Heart left ventricle (tissue), 16 donors: Measurements from ENCODE around the gene ASTE1. TPM values are rescaled to one million over a fixed set of nuclear protein-coding genes. Genes with fewer than 3 reads are reported as not detected.

Experiments
- ATAC-seq, 4 donors: fragments of 200-7000 bp; cut with Tn5 transposase; one replicate each; pipeline ENCODE4 v1.9.1; 2020 to 2022; ENCODE audit warnings: moderate library complexity in 4 of 4, mild to moderate bottlenecking in 3 of 4, moderate number of reproducible peaks in 1 of 4
- DNase-seq, 5 donors: peaks; one replicate each; pipeline ENCODE4 v3.0.0-alpha.2; 2020
- H3K27ac ChIP-seq, 12 donors: fragments of 200-600 bp; sonication (generic) in 4 of 12; one replicate each; pipeline versions ENCODE4 v1.5.0 to v1.8.0; 2016 to 2022; ENCODE audit warnings: mild to moderate bottlenecking in 2 of 12
- H3K27me3 ChIP-seq, 9 donors: fragments of 200-600 bp; sonication (generic) in 2 of 9; one replicate each; pipeline versions ENCODE4 v1.5.1 to v1.8.0; 2016 to 2022; ENCODE audit warnings: mild to moderate bottlenecking in 3 of 9
- H3K36me3 ChIP-seq, 9 donors: fragments of 200-600 bp; sonication (generic) in 2 of 9; one replicate each; pipeline versions ENCODE4 v1.5.0 to v1.8.0; 2018 to 2022; ENCODE audit warnings: mild to moderate bottlenecking in 2 of 9
- H3K4me1 ChIP-seq, 12 donors: fragments of 200-600 bp; sonication (generic) in 4 of 12; one replicate each; pipeline versions ENCODE4 v1.5.0 to v1.8.0; 2016 to 2022; ENCODE audit warnings: mild to moderate bottlenecking in 3 of 12
- H3K4me3 ChIP-seq, 12 donors: fragments of 200-600 bp; sonication (generic) in 4 of 12; one replicate each; pipeline versions ENCODE4 v1.5.0 to v1.8.0; 2017 to 2022; ENCODE audit warnings: mild to moderate bottlenecking in 9 of 12, moderate library complexity in 4 of 12
- H3K9me3 ChIP-seq, 12 donors: fragments of 200-600 bp; sonication (generic) in 4 of 12; one replicate each; pipeline versions ENCODE4 v1.5.0 to v1.8.0; 2016 to 2022; ENCODE audit warnings: mild to moderate bottlenecking in 1 of 12
- CTCF ChIP-seq, 12 donors: fragments of 200-600 bp; sonication (generic) in 4 of 12; IDR thresholded peaks; one replicate each; pipeline versions ENCODE4 v1.5.0 to v1.8.0; 2018 to 2022; ENCODE audit warnings: antibody characterized with exemption in 12 of 12, mild to moderate bottlenecking in 5 of 12
- POLR2A ChIP-seq, 2 donors: fragments of 450-650 bp; IDR thresholded peaks; one replicate each; pipeline ENCODE4 v1.6.1; 2017; ENCODE audit warnings: antibody characterized with exemption in 2 of 2, mild to moderate bottlenecking in 2 of 2, moderate library complexity in 2 of 2
- WGBS, 4 donors: extraction: QIAGEN DNeasy Blood & Tissue Kit in 2 of 4; methylation state at CpG; one replicate each; pipeline versions ENCODE4 v1.1.5 to v1.1.7; 2013 to 2018; 5-methylcytosine and 5-hydroxymethylcytosine counted together
- intact Hi-C, 10 donors: fragments of 100-400 bp; cut with DNase I; formaldehyde crosslinking; loops; one replicate each; pipeline versions ENCODE4 v1.11.1 to v1.14.2; 2022
- polyA plus RNA-seq, 2 donors: library from polyadenylated mRNA; stranded (reverse); fragments of 200-250 nt; gene quantifications; one replicate each; pipeline ENCODE4 v1.2.3, GENCODE V29; 2013
- total RNA-seq, 9 donors: library from RNA; depleted of rRNA in 2 of 9; stranded (reverse); fragments of >200 nt in 2 of 9; fragmentation: NEBNext Ultra II Directional in 3 of 9; extraction: Animal tissue kit (Norgen Biotek cat#: 25700) in 3 of 9; gene quantifications; one replicate each; pipeline versions ENCODE4 v1.1.0 to v1.2.4, GENCODE V29; 2016 to 2023
- donor health status: ischemic (EF 13 %, LVEDD 7.1; RV severe dilation, severe dysfunction).
- donor health status: healthy with polysubstance abuse.
- donor health status: DM: no; HTN: yes; CAD: no.
- donor health status: DM: no; HTN: no; CAD: no.
- donor health status: ischemic (EF 25% LVEDD 6.9; RV normal size, moderate dysfunction).
- donor health status: ischemic (EF 25% LVEDD 5.7; RV mildly dilated, moderate dysfunction).
- donor health status: healthy.
- donor health status: DM: yes; HTN: yes; CAD: no.
- donor health status: ischemic (EF 35%, LVEDD 5.7; RV mildly dilated, moderate dysfunction).
- donor health status: nonischemic (EF 11% LVEDD 7.7; RV severe dilation, severe dysfunction).
- donor health status: DM: yes; HTN: yes; CAD: no.
- donor health status: PGD.
- donor health status: ischemic (EF 29% LVEDD 5.4; RV normal size, mild dysfunction).
- donor health status: nonischemic (EF 23%, LVEDD 6.1; RV moderate dilation, normal function).

ASTE1 gene
- total and polyA plus RNA-seq, 11 donors: 1.4 to 5.7 (median 3.1) TPM

GRCh38 chr3:131001071-131001470 is 25.6 kb downstream of the ASTE1 start:
- Histone ChIP-seq H3K27me3 (no peaks in the 10 kb centered on the region), H3K27ac (no peak overlapping the region), H3K4me1 (peaks cover 0 to 6% (median 0%) of the 10 kb centered on the region in 12 donors), H3K4me3 (no peak overlapping the region), H3K36me3 (peaks cover 0 to 99% (median 56%) of the 10 kb centered on the region in 9 donors), H3K9me3 (no peaks in the 10 kb centered on the region)
- no peak for DNase-seq
- intact Hi-C loops: no loop called here
- 85 to 92% (median 88%) methylated on average over 1 of the region's 1 CpG for WGBS, 4 donors
- no peak for TF ChIP-seq POLR2A (IDR thresholded peaks at IDR 0.05)
- TF ChIP-seq CTCF (IDR thresholded peaks at IDR 0.05): no peak
- no peak for ATAC-seq

- TF ChIP-seq POLR2A (IDR thresholded peaks at IDR 0.05): no peak
- TF ChIP-seq CTCF (IDR thresholded peaks at IDR 0.05): no peak
- intact Hi-C loops: no loop called here
- WGBS, 4 donors: 93 to 97% (median 96%) methylated on average over 7 of the region's 7 CpGs
- Histone ChIP-seq H3K36me3 (peaks cover 0 to 100% (median 86%) of the 10 kb centered on the region in 9 donors), H3K4me1 (no peaks in the 10 kb centered on the region), H3K27me3 (no peaks in the 10 kb centered on the region), H3K4me3 (no peak overlapping the region), H3K27ac (no peak overlapping the region), H3K9me3 (no peaks in the 10 kb centered on the region)
- no peak for DNase-seq
- ATAC-seq: no peak
Measured at GRCh38 chr3:130997289-130997688, 29.3 kb downstream of the ASTE1 start.

- Histone ChIP-seq H3K27ac (no peak overlapping the region), H3K9me3 (no peaks in the 10 kb centered on the region), H3K4me1 (no peaks in the 10 kb centered on the region), H3K4me3 (no peak overlapping the region), H3K36me3 (peaks cover 0 to 66% (median 49%) of the 10 kb centered on the region in 9 donors), H3K27me3 (no peaks in the 10 kb centered on the region)
- ATAC-seq (no peak), DNase-seq (no peak)
- intact Hi-C loops: no loop called here
- TF ChIP-seq POLR2A (IDR thresholded peaks at IDR 0.05): no peak
- TF ChIP-seq CTCF (IDR thresholded peaks at IDR 0.05): no peak
- 87 to 93% (median 91%) methylated on average over 3 of the region's 3 CpGs for WGBS, 4 donors
Measured at GRCh38 chr3:130992344-130992743, 34.3 kb downstream of the ASTE1 start.

GRCh38 chr3:130991126-130991525 is 35.5 kb downstream of the ASTE1 start:
- Histone ChIP-seq H3K36me3 (peaks cover 0 to 56% (median 36%) of the 10 kb centered on the region in 9 donors), H3K27ac (no peak overlapping the region), H3K4me3 (no peak overlapping the region), H3K4me1 (no peaks in the 10 kb centered on the region), H3K9me3 (no peaks in the 10 kb centered on the region), H3K27me3 (no peaks in the 10 kb centered on the region)
- 96 to 98% (median 97%) methylated on average over 5 of the region's 5 CpGs for WGBS, 4 donors
- intact Hi-C loops: no loop called here
- DNase-seq: no peak
- TF ChIP-seq POLR2A (IDR thresholded peaks at IDR 0.05) (no peak), CTCF (IDR thresholded peaks at IDR 0.05) (no peak)
- ATAC-seq: no peak
